PC-3 (cell line): ENCODE measurements around the gene PLXNA4. TPM values are rescaled to one million over a fixed set of nuclear protein-coding genes. Genes with fewer than 3 reads are reported as not detected.

Experiments
- ATAC-seq: fragments of 200-7000 bp; cut with Tn5 transposase; 2 replicates; pipeline ENCODE4 v1.9.1; 2020; ENCODE audit warnings: mild to moderate bottlenecking, moderate library complexity
- BruUV-seq: library from RNA; stranded (reverse); fragments of 400-500 nt; replicated peaks from 2 replicates; lab custom pipeline; 2021; lab: Mats Ljungman, UMichigan
- CTCF ChIA-PET: fragments of 300-600 bp; sonication (Branson Sonifier 250); formaldehyde crosslinking; loops from one replicate; lab custom pipeline; 2022; ENCODE audit warnings: antibody characterized with exemption; lab: Charles Lee
- POLR2A ChIA-PET: fragments of 300-600 bp; sonication (Branson Sonifier 250); formaldehyde crosslinking; loops from one replicate; lab custom pipeline; 2022; ENCODE audit warnings: antibody characterized with exemption; ENCODE audit not compliant: unreplicated experiment; lab: Charles Lee
- DNase-seq: peaks from one replicate; pipeline ENCODE4 v3.0.0-alpha.2; 2015
- H2AFZ ChIP-seq: fragments of 300-600 bp; sonication (generic); 2 replicates; pipeline ENCODE4 v1.6.0; 2016; ENCODE audit warnings: antibody characterized with exemption, low read length
- H3F3A ChIP-seq: fragments of 300-600 bp; sonication (generic); one replicate; pipeline ENCODE4 v1.6.0; 2017; ENCODE audit warnings: antibody characterized with exemption, low read length, control low read depth, mild to moderate bottlenecking; ENCODE audit not compliant: unreplicated experiment
- H3K27ac ChIP-seq: fragments of 300-600 bp; sonication (generic); 2 replicates; pipeline ENCODE4 v1.5.1; 2016; ENCODE audit warnings: mild to moderate bottlenecking, low read length
- H3K27me3 ChIP-seq: fragments of 300-600 bp; sonication (generic); 2 replicates; pipeline ENCODE4 v1.6.1; 2016; ENCODE audit warnings: low read length, mixed read lengths
- H3K36me3 ChIP-seq: fragments of 300-600 bp; sonication (generic); 2 replicates; pipeline ENCODE4 v1.6.1; 2016; ENCODE audit warnings: low read depth, mixed run types, low read length, mixed read lengths
- H3K4me1 ChIP-seq: fragments of 300-600 bp; sonication (generic); 2 replicates; pipeline ENCODE4 v1.5.1; 2016; ENCODE audit warnings: low read length; ENCODE audit not compliant: insufficient read depth
- H3K4me2 ChIP-seq: fragments of 300-600 bp; sonication (generic); 2 replicates; pipeline ENCODE4 v1.6.0; 2016; ENCODE audit warnings: low read length
- H3K4me3 ChIP-seq: fragments of 300-600 bp; sonication (generic); 2 replicates; pipeline ENCODE4 v1.5.1; 2016; ENCODE audit warnings: mild to moderate bottlenecking, low read length, mixed read lengths
- H3K79me2 ChIP-seq: fragments of 300-600 bp; sonication (generic); 2 replicates; pipeline ENCODE4 v1.6.1; 2017; ENCODE audit warnings: low read length, mixed read lengths
- H3K9ac ChIP-seq: fragments of 300-600 bp; sonication (generic); 2 replicates; pipeline ENCODE4 v1.6.0; 2016; ENCODE audit warnings: mild to moderate bottlenecking, low read length
- H3K9me2 ChIP-seq: fragments of 300-600 bp; sonication (generic); replicated peaks from 2 replicates; pipeline ENCODE4 v1.6.1; 2016; ENCODE audit warnings: mixed run types, low read length, mixed read lengths
- H3K9me3 ChIP-seq: fragments of 300-600 bp; sonication (generic); 2 replicates; pipeline ENCODE4 v1.6.1; 2016; ENCODE audit warnings: low read length, mixed read lengths
- H4K20me1 ChIP-seq: fragments of 300-600 bp; sonication (generic); 2 replicates; pipeline ENCODE4 v1.6.1; 2016; ENCODE audit warnings: low read length, mixed read lengths
- CTCF ChIP-seq: fragments of 300-600 bp; sonication (generic); conservative IDR thresholded peaks from 2 replicates; pipeline ENCODE4 v1.5.1; 2017; ENCODE audit warnings: antibody characterized with exemption, low read depth, mild to moderate bottlenecking, low read length
- EZH2 ChIP-seq: fragments of 300-600 bp; sonication (generic); IDR thresholded peaks from one replicate; pipeline ENCODE4 v1.6.1; 2017; ENCODE audit warnings: antibody characterized with exemption, mild to moderate bottlenecking, low read length; ENCODE audit not compliant: unreplicated experiment
- EZH2phosphoT487 ChIP-seq: fragments of 300-600 bp; sonication (generic); IDR thresholded peaks from 2 replicates; pipeline ENCODE4 v1.6.1; 2018; ENCODE audit warnings: mild to moderate bottlenecking, antibody characterized with exemption, low read length, borderline replicate concordance
- intact Hi-C: fragments of 100-400 bp; cut with micrococcal nuclease; formaldehyde crosslinking; loops from 2 replicates; pipeline ENCODE4 v1.9.0; 2023
- total RNA-seq: library from RNA; depleted of rRNA; stranded (reverse); fragments of >200 nt; gene quantifications from 2 replicates; pipeline ENCODE4 v1.2.3, GENCODE V29; 2014

Gene PLXNA4
- total RNA-seq, 1 experiment from 2014 or later = 1.2 TPM

DNA sequence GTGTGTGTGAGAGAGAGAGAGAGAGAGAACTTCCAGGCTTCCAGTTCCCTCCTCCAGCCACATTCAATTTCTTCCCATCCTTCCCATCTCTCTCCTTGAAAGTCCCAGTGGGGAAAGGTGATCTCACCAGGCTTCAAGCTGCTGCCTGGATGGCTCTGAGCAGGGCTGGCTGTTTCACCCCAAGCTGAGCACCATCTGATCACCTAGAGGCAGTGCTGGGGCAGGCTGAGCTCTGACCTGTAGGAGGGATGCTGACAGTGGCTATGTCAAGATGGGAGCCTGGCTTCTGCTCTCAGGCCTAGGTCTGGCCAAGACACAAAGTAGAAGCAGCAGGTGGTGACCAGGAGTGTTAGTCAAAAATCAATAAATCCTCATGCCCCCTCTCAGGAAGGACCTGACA, 370.8 kb downstream of the PLXNA4 start:
- Histone ChIP-seq H3K4me1 (no peaks in the 10 kb centered on the region), H3K9ac (no peak overlapping the region), H4K20me1 (no peaks in the 10 kb centered on the region), H3K79me2 (no peaks in the 10 kb centered on the region), H3K36me3 (no peaks in the 10 kb centered on the region), H3K27ac (no peak overlapping the region), H2AFZ (no peak overlapping the region), H3K27me3 (no peaks in the 10 kb centered on the region), H3K9me3 (no peaks in the 10 kb centered on the region), H3K4me3 (no peak overlapping the region), H3K4me2 (no peak overlapping the region), H3K9me2 (no peaks in the 10 kb centered on the region), H3F3A (no peaks in the 10 kb centered on the region)
- no TSS peak for BruUV-seq
- intact Hi-C loops = no loop called here
- POLR2A ChIA-PET = no interaction called here
- no peak for TF ChIP-seq EZH2phosphoT487
- TF ChIP-seq EZH2 = no peak
- TF ChIP-seq CTCF = no peak
- DNase-seq (no peak), ATAC-seq (no peak)
- CTCF ChIA-PET = no interaction called here

DNA sequence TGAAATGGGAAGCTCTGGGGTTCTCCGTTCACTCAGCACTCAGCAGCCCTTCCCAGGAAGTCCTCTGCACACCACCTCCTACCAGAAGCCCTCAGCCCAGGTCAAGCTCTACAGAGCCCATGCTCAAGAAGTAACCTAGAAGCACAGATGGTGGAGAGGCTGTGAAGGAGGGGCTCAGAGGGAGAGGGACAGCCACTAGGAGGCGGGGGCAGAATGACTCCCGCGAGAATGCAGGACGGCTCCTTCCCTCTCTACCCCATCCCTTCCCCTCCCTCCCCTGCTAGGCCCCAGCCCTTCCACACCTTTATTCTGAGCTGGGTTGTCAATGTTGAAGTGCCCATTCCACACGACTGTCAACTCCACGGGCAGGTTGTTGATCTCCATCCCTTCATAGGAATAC, 373.2 kb downstream of the PLXNA4 start:
- Histone ChIP-seq H3K9me2 (no peaks in the 10 kb centered on the region), H4K20me1 (no peaks in the 10 kb centered on the region), H3K36me3 (no peaks in the 10 kb centered on the region), H2AFZ (no peak overlapping the region), H3K4me2 (no peak overlapping the region), H3K4me3 (no peak overlapping the region), H3K9ac (no peak overlapping the region), H3K9me3 (no peaks in the 10 kb centered on the region), H3F3A (no peaks in the 10 kb centered on the region), H3K27me3 (no peaks in the 10 kb centered on the region), H3K4me1 (no peaks in the 10 kb centered on the region), H3K27ac (no peak overlapping the region), H3K79me2 (no peaks in the 10 kb centered on the region)
- POLR2A ChIA-PET = no interaction called here
- DNase-seq = no peak
- ATAC-seq = no peak
- BruUV-seq = no TSS peak
- TF ChIP-seq CTCF (no peak), EZH2phosphoT487 (no peak), EZH2 (no peak)
- CTCF ChIA-PET = no interaction called here
- intact Hi-C loops = no loop called here

- BruUV-seq = no TSS peak
- DNase-seq (no peak), ATAC-seq (no peak)
- no peaks in the 10 kb centered on the region for H3F3A ChIP-seq
- H3K27ac ChIP-seq = no peak overlapping the region
- H3K27me3 ChIP-seq = no peaks in the 10 kb centered on the region
- no peak overlapping the region for H3K9ac ChIP-seq
- H3K9me2 ChIP-seq = no peaks in the 10 kb centered on the region
- H2AFZ ChIP-seq = no peak overlapping the region
- TF ChIP-seq EZH2phosphoT487 (no peak), CTCF (no peak), EZH2 (no peak)
- H3K4me1 ChIP-seq = no peaks in the 10 kb centered on the region
- intact Hi-C loops = no loop called here
- no peaks in the 10 kb centered on the region for H4K20me1 ChIP-seq
- H3K36me3 ChIP-seq = no peaks in the 10 kb centered on the region
- H3K9me3 ChIP-seq = no peaks in the 10 kb centered on the region
- no peaks in the 10 kb centered on the region for H3K79me2 ChIP-seq
- CTCF ChIA-PET = no interaction called here
- POLR2A ChIA-PET = no interaction called here
- no peak overlapping the region for H3K4me3 ChIP-seq
- no peak overlapping the region for H3K4me2 ChIP-seq
Measured at GRCh38 chr7:132202541-132202940, 373.7 kb downstream of the PLXNA4 start.
